Measurements from ENCODE around the gene RAP2A. TPM values are rescaled to one million over a fixed set of nuclear protein-coding genes. Genes with fewer than 3 reads are reported as not detected.

RAP2A gene
- total RNA-seq, 2 donors from 2014 or later, result 4.3 to 7.3 TPM

DNA sequence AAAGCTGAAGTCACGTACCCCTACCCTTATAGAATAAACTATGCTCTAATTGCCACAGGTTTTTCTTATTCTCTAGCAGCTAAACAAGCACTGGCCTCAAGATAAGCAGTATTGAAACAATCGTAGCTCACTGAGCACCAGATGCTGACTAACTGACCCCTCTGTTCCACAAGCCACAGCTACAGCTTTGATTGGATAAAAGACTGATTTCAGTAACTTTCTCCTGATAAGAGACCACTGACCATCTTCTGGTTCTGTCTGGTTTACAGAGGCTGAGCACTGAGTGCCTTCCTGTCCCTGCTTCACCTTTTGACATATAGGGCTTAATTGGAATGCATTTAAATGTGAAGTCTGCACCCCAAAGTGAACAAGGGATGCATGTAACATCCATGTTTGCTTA, 8.4 kb upstream of the RAP2A start:
- ATAC-seq (no peak), DNase-seq (no peak)
- Histone ChIP-seq H3K4me1 (peaks cover 5% of the 10 kb centered on the region), H3K36me3 (replicated peaks in 1 of 2; ENCODE audit: insufficient read depth in 1 of 2, low read depth in 2 of 2) (no peaks in the 10 kb centered on the region), H3K27me3 (no peaks in the 10 kb centered on the region), H3K9me3 (no peaks in the 10 kb centered on the region), H3K27ac (no peak overlapping the region), H3K4me3 (no peak overlapping the region)
- no peak for TF ChIP-seq POLR2A (IDR thresholded peaks at IDR 0.05)
- TF ChIP-seq, protein P1, sequence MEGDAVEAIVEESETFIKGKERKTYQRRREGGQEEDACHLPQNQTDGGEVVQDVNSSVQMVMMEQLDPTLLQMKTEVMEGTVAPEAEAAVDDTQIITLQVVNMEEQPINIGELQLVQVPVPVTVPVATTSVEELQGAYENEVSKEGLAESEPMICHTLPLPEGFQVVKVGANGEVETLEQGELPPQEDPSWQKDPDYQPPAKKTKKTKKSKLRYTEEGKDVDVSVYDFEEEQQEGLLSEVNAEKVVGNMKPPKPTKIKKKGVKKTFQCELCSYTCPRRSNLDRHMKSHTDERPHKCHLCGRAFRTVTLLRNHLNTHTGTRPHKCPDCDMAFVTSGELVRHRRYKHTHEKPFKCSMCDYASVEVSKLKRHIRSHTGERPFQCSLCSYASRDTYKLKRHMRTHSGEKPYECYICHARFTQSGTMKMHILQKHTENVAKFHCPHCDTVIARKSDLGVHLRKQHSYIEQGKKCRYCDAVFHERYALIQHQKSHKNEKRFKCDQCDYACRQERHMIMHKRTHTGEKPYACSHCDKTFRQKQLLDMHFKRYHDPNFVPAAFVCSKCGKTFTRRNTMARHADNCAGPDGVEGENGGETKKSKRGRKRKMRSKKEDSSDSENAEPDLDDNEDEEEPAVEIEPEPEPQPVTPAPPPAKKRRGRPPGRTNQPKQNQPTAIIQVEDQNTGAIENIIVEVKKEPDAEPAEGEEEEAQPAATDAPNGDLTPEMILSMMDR (IDR thresholded peaks at IDR 0.05), result no peak
- 63 to 71% methylated on average over 2 of the region's 2 CpGs for WGBS, 2 donors
- intact Hi-C loops (cut with DNase I), result no loop called here

DNA sequence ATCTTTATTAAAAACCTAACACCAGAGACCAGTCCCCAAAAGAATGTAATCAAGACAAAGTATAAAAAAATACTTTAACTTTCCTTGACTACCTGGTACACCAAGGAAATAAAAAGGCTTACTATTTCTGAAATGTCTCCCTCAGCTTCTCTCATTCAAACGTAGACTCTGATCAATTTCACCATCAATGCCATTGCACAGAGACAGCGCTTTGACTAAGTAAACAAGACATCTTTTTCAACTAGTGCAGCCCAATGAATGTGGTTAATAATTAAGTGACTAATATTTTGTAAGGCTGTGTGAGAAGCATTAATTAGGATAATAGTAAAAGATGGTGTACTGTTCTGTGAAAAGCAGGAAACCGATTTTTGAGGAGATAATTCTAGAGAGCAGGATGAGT, 7.3 kb upstream of the RAP2A start:
- no peaks in the 10 kb centered on the region for H3K27me3 ChIP-seq
- DNase-seq (no peak), ATAC-seq (no peak)
- WGBS, 2 donors, result 52 to 59% methylated on average over 3 of the region's 3 CpGs
- H3K9me3 ChIP-seq, result no peaks in the 10 kb centered on the region
- TF ChIP-seq, protein P1 (IDR thresholded peaks at IDR 0.05), result no peak
- TF ChIP-seq POLR2A (IDR thresholded peaks at IDR 0.05), result no peak
- no peak overlapping the region for H3K4me3 ChIP-seq
- H3K27ac ChIP-seq, result no peak overlapping the region
- H3K36me3 ChIP-seq (replicated peaks in 1 of 2; ENCODE audit: insufficient read depth in 1 of 2, low read depth in 2 of 2), result no peaks in the 10 kb centered on the region
- intact Hi-C loops (cut with DNase I), result no loop called here
- H3K4me1 ChIP-seq, result peaks cover 5% of the 10 kb centered on the region

DNA sequence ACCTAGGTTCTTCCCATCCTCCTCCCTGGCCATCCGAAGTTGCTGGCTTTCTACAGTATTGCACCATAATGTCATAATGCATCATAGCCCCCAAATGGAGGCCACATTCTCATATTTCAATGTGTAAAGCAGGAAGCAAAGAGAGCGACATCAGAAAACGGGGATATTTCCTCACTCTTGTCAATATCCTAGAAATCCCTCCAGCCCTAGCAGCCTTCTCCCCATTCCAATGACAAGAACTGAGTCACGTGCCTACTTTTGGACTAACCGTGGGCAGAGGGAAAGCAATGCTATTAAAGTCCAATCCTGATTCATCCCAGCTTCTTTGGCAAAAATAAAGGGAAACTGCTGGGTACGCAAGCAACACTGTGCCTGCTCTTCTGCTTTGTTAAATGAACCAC, 4.3 kb upstream of the RAP2A start:
- intact Hi-C loops (cut with DNase I), result no loop called here

DNA sequence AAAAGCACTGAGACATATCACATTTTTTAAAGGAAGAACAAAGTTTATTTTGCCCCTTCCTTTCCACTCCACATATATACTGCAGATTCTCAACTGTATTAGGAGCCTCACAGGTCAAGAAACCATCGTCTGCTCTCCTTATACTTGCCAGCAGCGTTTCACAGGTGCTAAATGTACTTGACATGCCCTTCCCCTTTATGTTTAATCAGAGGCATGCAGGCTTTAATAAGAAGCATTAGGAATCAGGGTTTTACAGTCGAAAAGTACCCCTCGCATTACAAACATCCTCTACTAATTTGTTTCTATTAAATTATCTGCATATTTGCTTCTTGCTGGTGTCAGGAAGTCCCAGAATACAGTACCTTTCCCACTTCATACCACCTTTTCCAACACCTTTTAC, 3.7 kb upstream of the RAP2A start:
- no peak overlapping the region for H3K27ac ChIP-seq
- DNase-seq (no peak), ATAC-seq (no peak)
- H3K27me3 ChIP-seq, result no peaks in the 10 kb centered on the region
- no peak overlapping the region for H3K4me3 ChIP-seq
- 68 to 75% methylated on average over 4 of the region's 4 CpGs for WGBS, 2 donors
- no peaks in the 10 kb centered on the region for H3K9me3 ChIP-seq
- intact Hi-C loops (cut with DNase I), result no loop called here
- H3K36me3 ChIP-seq (replicated peaks in 1 of 2; ENCODE audit: insufficient read depth in 1 of 2, low read depth in 2 of 2), result no peaks in the 10 kb centered on the region
- no peaks in the 10 kb centered on the region for H3K4me1 ChIP-seq
- TF ChIP-seq, protein P1 (IDR thresholded peaks at IDR 0.05), result no peak
- TF ChIP-seq POLR2A (IDR thresholded peaks at IDR 0.05), result no peak

More for the DNA sequence above, 4.3 kb upstream of the RAP2A start:
- ATAC-seq (no peak), DNase-seq (no peak)
- 73 to 74% methylated on average over 6 of the region's 6 CpGs for WGBS, 2 donors
- Histone ChIP-seq H3K9me3 (no peaks in the 10 kb centered on the region), H3K4me1 (no peaks in the 10 kb centered on the region), H3K4me3 (no peak overlapping the region), H3K27ac (no peak overlapping the region), H3K36me3 (replicated peaks in 1 of 2; ENCODE audit: insufficient read depth in 1 of 2, low read depth in 2 of 2) (no peaks in the 10 kb centered on the region), H3K27me3 (no peaks in the 10 kb centered on the region)
- TF ChIP-seq, protein P1 (IDR thresholded peaks at IDR 0.05), result no peak
- no peak for TF ChIP-seq POLR2A (IDR thresholded peaks at IDR 0.05)

DNA sequence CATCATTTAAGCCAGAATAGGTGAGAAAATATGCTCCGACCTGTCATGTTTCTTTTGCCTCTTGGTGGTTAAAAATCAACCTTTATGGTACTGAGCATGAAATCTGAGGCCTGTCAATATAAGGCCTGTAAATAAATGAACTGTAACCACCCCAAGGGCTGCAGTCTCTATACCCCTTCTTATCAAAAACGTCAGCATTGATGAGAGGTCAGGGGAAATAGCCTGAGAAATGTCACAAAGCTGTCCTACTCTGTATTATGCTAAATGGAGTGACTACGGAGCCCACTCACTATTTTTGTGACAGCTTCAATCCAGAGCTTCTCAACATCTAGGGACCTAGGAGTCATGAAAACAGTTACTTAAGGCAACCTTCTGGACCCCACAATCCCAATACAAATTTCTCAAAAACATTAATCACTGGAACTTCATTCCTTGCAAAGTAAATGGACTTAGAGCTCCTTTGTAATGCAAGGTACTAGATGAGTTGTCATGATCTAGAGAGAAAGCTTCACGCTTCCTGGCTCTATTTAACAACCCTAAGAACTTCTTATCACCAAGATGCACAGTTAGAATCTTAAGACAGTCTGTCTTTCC, 2.7 kb upstream of the RAP2A start:
- Histone ChIP-seq H3K9me3 (no peaks in the 10 kb centered on the region), H3K4me1 (no peaks in the 10 kb centered on the region), H3K27me3 (no peaks in the 10 kb centered on the region), H3K27ac (no peak overlapping the region), H3K4me3 (no peak overlapping the region), H3K36me3 (replicated peaks in 1 of 2; ENCODE audit: insufficient read depth in 1 of 2, low read depth in 2 of 2) (no peaks in the 10 kb centered on the region)
- 74 to 80% methylated on average over 4 of the region's 4 CpGs for WGBS, 2 donors
- ATAC-seq, result no peak
- intact Hi-C loops (cut with DNase I), result no loop called here
- TF ChIP-seq POLR2A (IDR thresholded peaks at IDR 0.05), result no peak
- TF ChIP-seq, protein P1 (IDR thresholded peaks at IDR 0.05), result no peak
- no peak for DNase-seq

Data from body of pancreas (tissue), 4 donors.